Measurements from ENCODE around the gene PVRIG.
A peak's percentile ranks its signal among the peaks of the same experiment; 100 is the strongest.
"Not testable (repeated sequence)": the region's sequence is repeated elsewhere in the genome, so short reads cannot be mapped to it uniquely, and the experiment has no call there.

PVRIG gene

DNA sequence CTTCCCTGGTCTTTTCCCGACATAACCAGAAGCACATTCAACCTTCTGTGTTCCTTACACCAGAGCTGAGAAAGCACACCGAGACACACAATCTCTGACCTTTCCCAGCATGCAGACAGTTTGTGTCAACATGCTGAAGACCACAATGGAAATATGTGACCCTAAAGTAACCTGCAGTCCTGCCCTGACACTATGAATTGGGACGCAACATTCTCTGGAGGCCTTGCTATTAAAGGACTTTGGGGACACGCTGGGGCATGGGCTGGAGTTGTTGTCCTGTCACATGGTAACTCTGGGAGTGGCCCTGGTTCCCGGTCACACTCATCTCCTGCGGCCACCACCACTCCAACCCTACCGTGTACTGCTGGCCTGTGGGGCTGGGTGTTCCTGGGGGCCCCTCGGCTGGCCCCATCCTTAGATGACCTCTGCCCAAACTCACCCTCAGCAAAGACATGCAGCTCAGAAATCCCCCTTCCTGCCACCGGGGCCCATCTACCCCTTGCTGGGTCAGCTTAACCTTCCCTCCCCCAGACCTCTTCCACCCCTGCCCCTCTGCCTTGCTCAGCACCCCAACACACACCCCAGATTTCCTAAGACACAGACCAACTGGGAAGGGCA, 25.3 kb downstream of the PVRIG start:
- POLR2A ChIA-PET; CTCF ChIA-PET; DNase-seq (ENCODE audit: extremely low spot score): not testable (repeated sequence)

DNA sequence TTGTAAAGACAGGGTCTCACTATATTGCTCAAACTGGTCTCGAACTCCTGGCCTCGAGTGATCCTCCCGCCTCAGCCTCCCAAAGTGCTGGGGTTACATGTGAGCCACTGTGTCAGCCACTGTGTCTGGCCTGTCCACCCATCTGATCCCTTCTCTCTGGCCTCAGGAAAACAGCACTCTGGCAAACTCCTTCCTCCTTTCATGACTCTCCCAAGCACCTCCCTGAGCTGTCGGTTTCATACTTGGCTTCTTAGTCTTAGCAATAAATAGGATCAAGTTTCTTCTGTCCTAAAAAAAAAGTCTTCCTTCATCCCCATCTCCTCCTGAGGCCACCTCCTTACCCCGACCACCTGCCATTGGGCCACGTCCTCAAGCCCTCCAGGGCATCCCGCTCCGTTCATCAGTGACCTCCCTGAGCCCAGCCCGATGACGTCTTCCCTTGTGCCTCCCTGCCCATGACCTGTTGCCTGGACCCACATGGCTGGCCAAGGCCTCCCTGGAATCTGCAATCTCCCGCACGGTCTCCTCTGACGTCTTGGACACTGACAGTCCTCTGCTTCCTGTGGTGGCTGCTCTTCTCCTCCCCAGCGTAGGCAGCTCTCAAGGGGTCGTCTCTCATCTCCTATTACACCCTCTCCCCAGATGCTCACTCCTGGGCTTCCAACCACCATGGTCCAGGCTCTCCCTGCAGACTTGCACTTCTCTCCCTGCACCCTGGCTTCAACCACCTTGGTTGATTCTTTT, 26.5 kb downstream of the PVRIG start:
- POLR2A ChIA-PET; DNase-seq (ENCODE audit: extremely low spot score); CTCF ChIA-PET: not testable (repeated sequence)

DNA sequence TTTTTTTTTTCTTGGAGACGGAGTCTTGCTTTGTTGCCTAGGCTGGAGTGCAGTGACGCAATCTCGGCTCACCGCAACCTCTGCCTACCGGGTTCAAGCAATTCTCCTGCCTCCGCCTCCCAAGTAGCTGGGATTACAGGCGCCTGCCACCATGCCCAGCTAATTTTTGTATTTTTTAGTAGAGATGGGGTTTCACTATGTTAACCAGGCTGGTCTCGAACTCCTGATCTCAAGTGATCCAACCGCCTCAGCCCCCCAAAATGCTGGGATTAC, 27.1 kb downstream of the PVRIG start:
- CTCF ChIA-PET: interaction anchor here (0.6 kb wide), 1 partner anchor 18 kb away, joined by 7 read pairs; no protein-coding TSS in a partner anchor
- not testable (repeated sequence) for DNase-seq (ENCODE audit: extremely low spot score)
- POLR2A ChIA-PET: interaction anchor here (1.0 kb wide), 2 partner anchors 25 to 182 kb away, joined by 3 to 4 read pairs; partner anchors contain the start of gene ZCWPW1

DNA sequence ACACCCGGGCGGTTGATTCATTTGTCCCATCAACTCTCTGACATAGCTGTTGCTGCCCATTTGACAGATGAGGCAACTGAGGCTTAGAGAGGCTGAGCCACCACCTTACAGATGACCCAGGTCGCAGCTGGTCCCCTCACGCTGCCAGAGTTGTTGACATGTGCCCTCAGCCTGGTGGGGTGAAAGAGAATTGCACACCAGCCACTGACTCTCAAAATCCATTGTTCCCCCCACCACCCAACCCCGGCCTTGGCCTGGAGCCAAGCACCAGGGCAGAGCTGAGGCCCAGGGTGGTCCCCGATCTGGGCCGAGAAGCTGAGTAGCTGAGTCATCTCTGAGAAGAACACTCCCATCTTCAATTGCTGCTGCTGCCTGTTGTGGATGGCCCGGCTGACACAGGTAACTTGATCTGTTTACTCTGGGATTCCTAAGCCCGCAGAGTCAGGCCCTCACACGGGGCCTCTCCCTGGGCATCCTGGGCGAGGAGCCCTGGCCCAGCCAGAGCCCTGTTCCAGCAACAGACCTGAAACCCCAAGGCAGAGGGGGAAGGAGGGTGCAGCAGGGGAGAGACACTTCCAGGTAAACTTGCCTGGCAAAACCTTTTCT, 27.5 kb downstream of the PVRIG start:
- CTCF ChIA-PET: interaction anchor here (0.6 kb wide), 1 partner anchor 18 kb away, joined by 7 read pairs; no protein-coding TSS in a partner anchor
- TF ChIP-seq CTBP1 (IDR thresholded peaks at IDR 0.05; ENCODE audit: borderline replicate concordance) (no peak), ELF4 (IDR thresholded peaks at IDR 0.05) (no peak), LEF1 (IDR thresholded peaks at IDR 0.05; ENCODE audit: borderline replicate concordance) (no peak), L3MBTL2 (conservative IDR thresholded peaks at IDR 0.05) (no peak), SUZ12 (IDR thresholded peaks at IDR 0.05) (no peak), HDGF (IDR thresholded peaks at IDR 0.05; ENCODE audit: borderline replicate concordance) (no peak), NFRKB (IDR thresholded peaks at IDR 0.05) (no peak), FOXA1 (IDR thresholded peaks at IDR 0.05) (no peak), ZNF384 (IDR thresholded peaks at IDR 0.05) (no peak), SP1 (IDR thresholded peaks at IDR 0.05) (no peak), FOXK2 (IDR thresholded peaks at IDR 0.05) (no peak), TARDBP (IDR thresholded peaks at IDR 0.05) (no peak), ARNT (IDR thresholded peaks at IDR 0.05) (no peak), FOXM1 (IDR thresholded peaks at IDR 0.05; ENCODE audit: borderline replicate concordance) (no peak), BHLHE40 (IDR thresholded peaks at IDR 0.05; ENCODE audit: borderline replicate concordance) (no peak)
- TF ChIP-seq, protein P1, sequence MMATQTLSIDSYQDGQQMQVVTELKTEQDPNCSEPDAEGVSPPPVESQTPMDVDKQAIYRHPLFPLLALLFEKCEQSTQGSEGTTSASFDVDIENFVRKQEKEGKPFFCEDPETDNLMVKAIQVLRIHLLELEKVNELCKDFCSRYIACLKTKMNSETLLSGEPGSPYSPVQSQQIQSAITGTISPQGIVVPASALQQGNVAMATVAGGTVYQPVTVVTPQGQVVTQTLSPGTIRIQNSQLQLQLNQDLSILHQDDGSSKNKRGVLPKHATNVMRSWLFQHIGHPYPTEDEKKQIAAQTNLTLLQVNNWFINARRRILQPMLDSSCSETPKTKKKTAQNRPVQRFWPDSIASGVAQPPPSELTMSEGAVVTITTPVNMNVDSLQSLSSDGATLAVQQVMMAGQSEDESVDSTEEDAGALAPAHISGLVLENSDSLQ (IDR thresholded peaks at IDR 0.05): no peak
- POLR2A ChIA-PET: interaction anchor here (1.0 kb wide), 2 partner anchors 25 to 181 kb away, joined by 3 to 4 read pairs; partner anchors contain the start of gene ZCWPW1
- DNase-seq (ENCODE audit: extremely low spot score): peak; percentile 75

DNA sequence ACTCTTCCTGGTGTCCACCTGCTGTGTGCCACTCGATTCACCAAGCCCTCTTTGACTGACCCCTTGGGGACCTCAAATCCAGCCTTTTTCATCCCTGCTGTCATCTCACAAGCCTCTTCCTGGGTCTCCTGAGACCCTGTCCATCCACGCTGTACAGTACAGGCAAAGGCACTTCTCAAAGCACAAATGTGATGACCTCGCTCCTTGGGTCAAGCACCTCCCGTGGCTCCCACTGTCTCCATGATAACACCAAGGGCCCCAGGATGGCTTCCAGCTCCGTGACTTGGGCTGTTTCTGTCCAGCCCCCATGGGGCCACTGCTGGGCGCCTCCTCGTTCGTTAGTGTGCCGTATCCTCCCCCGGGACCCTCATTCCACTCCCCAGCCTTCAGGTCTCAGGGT, 28.7 kb downstream of the PVRIG start:
- TF ChIP-seq CTBP1 (IDR thresholded peaks at IDR 0.05; ENCODE audit: borderline replicate concordance): no peak
- no peak for DNase-seq (ENCODE audit: extremely low spot score)
- CTCF ChIA-PET: no interaction called here
- POLR2A ChIA-PET: no interaction called here

DNA sequence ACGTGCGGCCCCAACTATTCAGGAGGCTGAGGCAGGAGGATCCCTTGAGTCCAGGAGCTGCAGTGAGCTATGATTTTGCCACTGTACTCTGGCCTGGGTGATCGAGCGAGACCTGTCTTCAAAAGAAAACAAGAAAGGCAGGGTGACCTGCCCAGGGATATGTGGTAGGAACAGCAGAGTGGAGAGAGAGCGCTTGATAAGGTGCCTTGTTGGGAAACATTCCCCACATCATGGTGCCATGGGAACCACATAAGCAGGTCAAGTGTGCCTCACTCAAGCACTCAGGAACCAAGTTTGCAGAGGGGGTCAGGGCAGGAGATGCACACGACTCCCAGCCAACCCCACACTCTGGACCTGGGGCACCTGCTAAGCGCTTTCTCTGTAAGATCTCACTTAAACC, 37.3 kb downstream of the PVRIG start:
- no peak for TF ChIP-seq FOXM1 (IDR thresholded peaks at IDR 0.05; ENCODE audit: borderline replicate concordance)
- TF ChIP-seq SUZ12 (IDR thresholded peaks at IDR 0.05): no peak
- no peak for TF ChIP-seq ARNT (IDR thresholded peaks at IDR 0.05)
- TF ChIP-seq L3MBTL2 (conservative IDR thresholded peaks at IDR 0.05): no peak
- no peak for TF ChIP-seq ELF4 (IDR thresholded peaks at IDR 0.05)
- no peak for TF ChIP-seq FOXK2 (IDR thresholded peaks at IDR 0.05)
- TF ChIP-seq HDGF (IDR thresholded peaks at IDR 0.05; ENCODE audit: borderline replicate concordance): no peak
- no peak for DNase-seq (ENCODE audit: extremely low spot score)
- CTCF ChIA-PET: no interaction called here
- POLR2A ChIA-PET: no interaction called here

DNA sequence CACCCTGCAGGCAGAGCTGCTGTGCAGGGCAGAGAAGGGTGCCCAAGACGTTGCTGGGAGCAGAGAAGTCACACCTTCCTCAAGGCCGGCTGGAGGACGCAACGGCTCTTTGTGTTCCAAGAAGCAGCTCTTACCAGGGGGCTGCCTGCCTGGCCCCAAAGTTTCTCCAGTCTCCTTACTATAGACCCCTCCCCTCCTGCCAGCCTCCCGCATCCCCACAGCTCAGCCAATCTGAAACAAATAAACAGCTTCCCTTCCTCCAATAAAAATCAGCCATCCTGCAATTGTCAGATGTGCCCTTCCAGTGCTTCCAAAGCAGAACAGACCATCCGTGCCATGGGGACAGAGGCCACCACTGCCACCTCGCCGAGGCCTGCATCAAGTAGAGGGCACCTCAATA, 40.2 kb downstream of the PVRIG start:
- DNase-seq (ENCODE audit: extremely low spot score); CTCF ChIA-PET; POLR2A ChIA-PET: not testable (repeated sequence)

DNA sequence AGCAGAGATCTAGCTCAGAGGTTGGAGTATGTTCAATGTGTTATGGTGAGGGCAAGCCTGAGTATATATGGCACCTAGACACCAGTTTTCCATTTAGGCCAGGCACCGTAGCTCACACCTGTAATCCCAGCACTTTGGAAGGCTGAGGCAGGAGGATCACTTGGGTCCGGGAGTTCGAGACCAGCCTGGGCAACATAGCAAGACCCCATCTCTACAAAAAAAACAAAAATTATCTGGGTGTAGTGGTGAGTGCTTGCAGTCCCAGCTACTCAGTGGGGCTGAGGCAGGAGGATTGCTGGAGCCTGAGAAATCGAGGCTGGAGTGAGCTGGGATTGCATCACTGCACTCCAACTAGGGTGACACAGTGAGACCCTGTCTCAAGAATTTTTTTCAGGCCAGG, 43.1 kb downstream of the PVRIG start:
- CTCF ChIA-PET; POLR2A ChIA-PET; DNase-seq (ENCODE audit: extremely low spot score): not testable (repeated sequence)

DNA sequence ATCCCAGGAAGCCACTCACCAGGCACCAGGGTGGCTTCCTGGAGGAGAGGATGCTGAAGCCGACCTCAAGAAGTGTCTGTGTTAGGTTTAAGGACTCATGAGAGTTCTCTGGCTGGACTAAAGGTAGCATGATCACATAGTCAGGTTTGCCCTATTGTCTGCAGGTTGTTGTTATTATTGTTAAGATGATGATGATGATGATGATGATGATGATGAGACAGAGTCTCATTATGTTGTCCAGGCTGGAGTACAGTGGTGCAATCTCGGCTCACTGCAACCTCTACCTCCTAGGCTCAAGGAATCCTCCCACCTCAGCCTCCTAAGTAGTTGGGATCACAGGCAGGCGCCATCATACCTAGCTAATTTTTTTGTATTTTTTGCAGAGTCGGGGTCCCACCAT, 44.5 kb downstream of the PVRIG start:
- DNase-seq (ENCODE audit: extremely low spot score); CTCF ChIA-PET; POLR2A ChIA-PET: not testable (repeated sequence)

DNA sequence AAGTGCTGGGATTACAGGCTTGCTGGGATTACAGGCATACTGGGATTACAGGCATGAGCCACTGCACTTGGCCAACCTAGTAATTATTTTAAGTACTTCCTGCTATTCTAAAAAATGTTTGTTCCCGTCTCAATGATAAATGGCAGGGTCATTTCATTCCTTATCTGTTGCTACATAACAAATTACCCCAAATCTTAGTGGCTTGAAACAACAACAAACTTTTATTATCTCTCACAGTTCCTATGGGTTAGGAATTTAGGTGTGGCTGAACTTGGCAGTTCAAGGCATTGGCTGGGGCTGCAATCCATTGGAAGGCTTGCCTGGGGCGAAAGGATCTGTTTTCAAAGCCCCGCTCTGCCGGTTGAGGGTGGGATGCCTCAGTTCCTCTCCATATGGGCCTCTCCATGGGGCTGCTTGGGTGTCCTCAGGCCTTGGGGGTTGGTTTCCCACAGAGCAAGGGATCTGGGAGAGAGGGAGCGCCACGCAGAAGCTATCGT, 45.0 kb downstream of the PVRIG start:
- POLR2A ChIA-PET; DNase-seq (ENCODE audit: extremely low spot score): not testable (repeated sequence)
- CTCF ChIA-PET: interaction anchor here (0.7 kb wide), 2 partner anchors 18 to 1876 kb away, joined by 4 to 7 read pairs; no protein-coding TSS in a partner anchor

DNA sequence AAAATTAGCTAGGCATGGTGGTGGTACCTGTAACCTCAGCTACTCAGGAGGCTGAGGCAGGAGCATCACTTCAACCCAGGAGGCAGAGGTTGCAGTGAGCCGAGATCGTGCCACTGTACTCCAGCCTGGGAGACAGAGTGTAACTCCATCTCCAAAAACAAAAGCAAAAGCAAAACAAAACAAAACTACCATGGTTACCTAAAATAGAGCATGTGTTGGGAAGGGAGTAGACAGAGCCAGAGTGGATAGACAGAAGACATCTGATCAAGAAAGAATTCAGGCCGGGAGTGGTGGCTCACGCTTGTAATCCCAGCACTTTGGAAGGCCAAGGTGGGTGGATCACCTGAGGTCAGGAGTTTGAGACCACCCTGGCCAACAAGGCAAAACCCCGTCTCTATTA, 46.1 kb downstream of the PVRIG start:
- CTCF ChIA-PET; DNase-seq (ENCODE audit: extremely low spot score); POLR2A ChIA-PET: not testable (repeated sequence)
